A549 (cell line): ENCODE data around the gene HBE1. TPM values are rescaled to one million over a fixed set of nuclear protein-coding genes. Genes with fewer than 3 reads are reported as not detected.

ENCODE experiments used
- ATAC-seq, 2 experiments: fragments of 200-7000 bp in 1 of 2; fragments of >200 bp in 1 of 2; cut with Nextera tagmentation in 1 of 2; cut with Tn5 transposase in 1 of 2; 3 replicates each; pipeline versions ENCODE4 v1.8.0 to v1.9.1; 2018 to 2020; ENCODE audit warnings: mild to moderate bottlenecking in 1 of 2, moderate library complexity in 1 of 2
- CTCF ChIA-PET: fragments of 300-600 bp; sonication (Branson Sonifier 250); formaldehyde crosslinking; extraction: SDS; loops from one replicate; lab custom pipeline; 2021; ENCODE audit warnings: antibody characterized with exemption, inconsistent platforms; lab: Yijun Ruan, JAX
- POLR2A ChIA-PET: fragments of 350-600 bp; formaldehyde crosslinking; extraction: SDS; loops from one replicate; lab custom pipeline; 2021; ENCODE audit warnings: antibody characterized with exemption, inconsistent platforms; lab: Yijun Ruan, JAX
- DNase-seq, 2 experiments: peaks; one replicate each; pipeline versions ENCODE4 v3.0.0 to v3.0.0-alpha.2; 2011 to 2016; ENCODE audit warnings: low read depth in 1 of 2, low spot score in 1 of 2
- FAIRE-seq: peaks from 2 replicates; lab custom pipeline; 2011; peaks lifted over from hg19 to GRCh38; lab: Jason Lieb, UNC
- H3K27ac ChIP-seq, 2 experiments: fragments of >200 bp; sonication (Bioruptor Twin); formaldehyde crosslinking; 3 replicates each; pipeline ENCODE4 v1.5.1; 2016 to 2017
- H3K4me1 ChIP-seq: fragments of >200 bp; sonication (Bioruptor Twin); formaldehyde crosslinking; 3 replicates; pipeline ENCODE4 v1.6.1; 2016
- H3K4me2 ChIP-seq: fragments of >200 bp; sonication (Bioruptor Twin); formaldehyde crosslinking; 3 replicates; pipeline ENCODE4 v1.6.1; 2016
- H3K4me3 ChIP-seq: fragments of >200 bp; sonication (Bioruptor Twin); formaldehyde crosslinking; 3 replicates; pipeline ENCODE4 v1.5.1; 2016
- H3K9me3 ChIP-seq: fragments of >200 bp; sonication (Bioruptor Twin); formaldehyde crosslinking; 3 replicates; pipeline ENCODE4 v1.6.1; 2016
- BHLHE40 ChIP-seq: IDR thresholded peaks from 2 replicates; pipeline ENCODE4 v1.6.1; 2012; ENCODE audit warnings: low read depth, low read length, inconsistent platforms
- CEBPB ChIP-seq, 2 experiments: fragments of >200 bp in 1 of 2; sonication (Bioruptor Twin) in 1 of 2; formaldehyde crosslinking in 1 of 2; IDR thresholded peaks; 2 replicates each; pipeline ENCODE4 v1.6.1; 2012 to 2016
- E2F6 ChIP-seq: IDR thresholded peaks from 2 replicates; pipeline ENCODE4 v1.6.1; 2012; ENCODE audit warnings: low read depth, borderline replicate concordance
- EHF ChIP-seq: fragments of 250-450 bp; sonication (Bioruptor Pico); IDR thresholded peaks from 2 replicates; pipeline ENCODE4 v1.5.0; 2020; ENCODE audit warnings: mild to moderate bottlenecking
- EHMT2 ChIP-seq: fragments of 200-600 bp; sonication (generic); IDR thresholded peaks from 2 replicates; pipeline ENCODE4 v1.6.1; 2016; ENCODE audit warnings: antibody characterized with exemption, low read depth, mild to moderate bottlenecking, moderate library complexity
- EP300 ChIP-seq, 2 experiments: fragments of >200 bp; sonication (Bioruptor Twin); formaldehyde crosslinking; IDR thresholded peaks; 2 replicates in 1 of 2; 3 replicates in 1 of 2; pipeline ENCODE4 v1.6.1; 2016 to 2017
- ESRRA ChIP-seq: fragments of 150-350 bp; IDR thresholded peaks from 2 replicates; pipeline ENCODE4 v1.6.1; 2014; ENCODE audit warnings: mild to moderate bottlenecking, low read length, borderline replicate concordance
- FOSL2 ChIP-seq, 2 experiments: fragments of 450-650 bp in 1 of 2; fragments of >200 bp in 1 of 2; sonication (Bioruptor Twin) in 1 of 2; formaldehyde crosslinking; IDR thresholded peaks; 2 replicates each; pipeline versions ENCODE4 v1.5.0 to v1.6.1; 2016 to 2020; ENCODE audit warnings: mild to moderate bottlenecking in 1 of 2, moderate library complexity in 1 of 2
- FOXS1 ChIP-seq: fragments of 250-450 bp; sonication (Bioruptor Pico); IDR thresholded peaks from 2 replicates; pipeline ENCODE4 v1.5.0; 2020; ENCODE audit warnings: mild to moderate bottlenecking, moderate library complexity
- GATA3 ChIP-seq: IDR thresholded peaks from 2 replicates; pipeline ENCODE4 v1.6.1; 2012; ENCODE audit warnings: borderline replicate concordance
- HDAC2 ChIP-seq: fragments of 200-600 bp; sonication (generic); IDR thresholded peaks from 2 replicates; pipeline ENCODE4 v1.6.1; 2016
- HEYL ChIP-seq: fragments of 250-450 bp; sonication (Bioruptor Pico); IDR thresholded peaks from 2 replicates; pipeline ENCODE4 v1.8.0; 2021; ENCODE audit warnings: mild to moderate bottlenecking, moderate library complexity
- HOXB5 ChIP-seq: fragments of 250-450 bp; sonication (Bioruptor Pico); IDR thresholded peaks from 2 replicates; pipeline ENCODE4 v1.5.0; 2020; ENCODE audit warnings: mild to moderate bottlenecking, moderate library complexity
- MAFK ChIP-seq: fragments of 450-650 bp; IDR thresholded peaks from 2 replicates; pipeline ENCODE4 v1.6.1; 2014; ENCODE audit not compliant: partially characterized antibody
- MYC ChIP-seq: IDR thresholded peaks from 2 replicates; pipeline ENCODE4 v1.6.1; 2012; ENCODE audit warnings: mild to moderate bottlenecking, inconsistent platforms, low read length, improper control_type of control experiment, borderline replicate concordance
- NFE2L2 ChIP-seq: fragments of 150-350 bp; conservative IDR thresholded peaks from 2 replicates; pipeline ENCODE4 v1.6.1; 2014; ENCODE audit warnings: low read length
- NPAS2 ChIP-seq: fragments of 250-450 bp; sonication (Bioruptor Pico); IDR thresholded peaks from 2 replicates; pipeline ENCODE4 v1.8.0; 2022; ENCODE audit warnings: mild to moderate bottlenecking, moderate library complexity, borderline replicate concordance
- NR3C1 ChIP-seq: fragments of >200 bp; sonication (Bioruptor Twin); formaldehyde crosslinking; IDR thresholded peaks from 3 replicates; pipeline ENCODE4 v1.6.1; 2017
- POLR2A ChIP-seq: IDR thresholded peaks from 2 replicates; pipeline ENCODE4 v1.6.1; 2012; ENCODE audit warnings: mild to moderate bottlenecking, low read length
- POLR2AphosphoS2 ChIP-seq: conservative IDR thresholded peaks from 2 replicates; pipeline ENCODE4 v1.6.1; 2012; ENCODE audit warnings: low read length, improper control_type of control experiment, inconsistent platforms
- SMC3 ChIP-seq: fragments of >200 bp; sonication (Bioruptor Twin); formaldehyde crosslinking; IDR thresholded peaks from 3 replicates; pipeline ENCODE4 v1.6.1; 2018; ENCODE audit warnings: inconsistent platforms
- SREBF2 ChIP-seq: fragments of 450-650 bp; IDR thresholded peaks from 2 replicates; pipeline ENCODE4 v1.6.1; 2014; ENCODE audit warnings: mild to moderate bottlenecking, moderate library complexity
- TFCP2L1 ChIP-seq: fragments of 250-450 bp; sonication (Bioruptor Pico); IDR thresholded peaks from 2 replicates; pipeline ENCODE4 v1.5.0; 2021; ENCODE audit warnings: mild to moderate bottlenecking
- ZC3H11A ChIP-seq: fragments of 450-650 bp; IDR thresholded peaks from 2 replicates; pipeline ENCODE4 v1.6.1; 2014; ENCODE audit warnings: antibody characterized with exemption, mild to moderate bottlenecking
- ZFP36 ChIP-seq: fragments of 450-650 bp; IDR thresholded peaks from 2 replicates; pipeline ENCODE4 v1.6.1; 2014; ENCODE audit warnings: borderline replicate concordance; ENCODE audit not compliant: partially characterized antibody
- ZSCAN20 ChIP-seq: fragments of 250-450 bp; sonication (Bioruptor Pico); IDR thresholded peaks from 2 replicates; pipeline ENCODE4 v1.8.0; 2022; ENCODE audit warnings: mild to moderate bottlenecking, moderate library complexity
- WGBS: methylation state at CpG from one replicate; pipeline ENCODE4 v1.1.6; 2017; ENCODE audit errors: missing lambda C conversion rate; 5-methylcytosine and 5-hydroxymethylcytosine counted together
- polyA plus RNA-seq, 4 experiments: library from polyadenylated mRNA; depleted of rRNA in 3 of 4; stranded (reverse); fragments of >200 nt; fragmentation: RNase III in 1 of 4; extraction: RNeasy Plus Mini Kit Qiagen cat#74134 plus additional on column Dnase treatment in 1 of 4; gene quantifications; 2 replicates in 3 of 4; 3 replicates in 1 of 4; pipeline ENCODE4 v1.2.3, GENCODE V29; 2011 to 2017
- TF ChIP-seq, protein P1 (sequence below): fragments of 450-650 bp; IDR thresholded peaks from 2 replicates; pipeline ENCODE4 v1.6.1; 2014; ENCODE audit warnings: antibody characterized with exemption
- TF ChIP-seq, protein P2 (sequence below): IDR thresholded peaks from 2 replicates; pipeline ENCODE4 v1.6.1; 2012
- TF ChIP-seq, protein P3 (sequence below): fragments of 150-350 bp; IDR thresholded peaks from 2 replicates; pipeline ENCODE4 v1.6.1; 2014; ENCODE audit warnings: low read depth, mild to moderate bottlenecking, low read length
- TF ChIP-seq, protein P4 (sequence below): IDR thresholded peaks from 2 replicates; pipeline ENCODE4 v1.6.1; 2012

Gene HBE1
- polyA plus RNA-seq, 2 of the 4 experiments (the other 2 are of a cell fraction) = 0.32 TPM; not detected in 1

GRCh38 chr11:5283086-5283485 is 13.3 kb upstream of the HBE1 start:
- WGBS = 74% methylated on average over 3 of the region's 3 CpGs
- POLR2A ChIA-PET = no interaction called here

DNA sequence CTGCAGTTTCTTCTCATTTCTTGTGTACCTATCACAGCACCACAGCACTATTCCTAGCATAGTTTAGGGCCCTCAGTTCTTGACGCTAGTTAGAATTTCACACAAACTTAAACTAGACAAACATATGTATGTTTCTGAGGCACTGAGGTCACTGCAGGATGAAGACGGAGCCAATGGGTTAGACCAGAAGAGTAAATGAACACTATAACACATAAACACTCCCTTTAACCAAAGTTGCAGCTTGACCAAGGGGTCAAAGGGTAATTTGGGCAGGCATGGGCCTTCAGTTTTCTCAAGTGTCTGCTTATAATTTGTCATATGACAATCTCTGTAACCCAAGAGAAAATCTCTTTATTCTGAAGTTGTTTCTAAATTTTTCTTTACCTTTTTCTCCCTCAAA is 12.9 kb upstream of the HBE1 start:
- peaks cover 18% of the 10 kb centered on the region for H3K4me1 ChIP-seq
- WGBS = 91% methylated on average over 2 of the region's 2 CpGs
- FAIRE-seq (no peak), DNase-seq (no peak), ATAC-seq (no peak)
- TF ChIP-seq MAFK (no peak), FOSL2 (IDR thresholded peaks at IDR 0.05) (no peak), FOSL2 (CRISPR knock-in tag; IDR thresholded peaks at IDR 0.05) (no peak)
- H3K27ac ChIP-seq = peak overlapping the region in 1 of 2 experiments; percentile 52; a peak in 3 of 6 replicates
- no peak overlapping the region for H3K4me3 ChIP-seq
- no peaks in the 10 kb centered on the region for H3K9me3 ChIP-seq
- ChIA-PET POLR2A (no interaction called here), CTCF (interaction anchor here (1.0 to 3.0 kb wide), 2 partner anchors 8 to 85 kb away, joined by 3 to 13 read pairs; no protein-coding TSS in a partner anchor)
- H3K4me2 ChIP-seq = no peak overlapping the region

More at GRCh38 chr11:5283086-5283485, 13.3 kb upstream of the HBE1 start:
- FAIRE-seq (no peak), DNase-seq (no peak), ATAC-seq (no peak)
- Histone ChIP-seq H3K4me2 (no peak overlapping the region), H3K9me3 (no peaks in the 10 kb centered on the region), H3K27ac (peak overlapping the region in 1 of 2 experiments; percentile 52; a peak in 3 of 6 replicates), H3K4me1 (peaks cover 18% of the 10 kb centered on the region), H3K4me3 (no peak overlapping the region)
- CTCF ChIA-PET = interaction anchor here (1.0 kb wide), 1 partner anchor 85 kb away, joined by 3 read pairs; no protein-coding TSS in a partner anchor
- TF ChIP-seq, protein P1, sequence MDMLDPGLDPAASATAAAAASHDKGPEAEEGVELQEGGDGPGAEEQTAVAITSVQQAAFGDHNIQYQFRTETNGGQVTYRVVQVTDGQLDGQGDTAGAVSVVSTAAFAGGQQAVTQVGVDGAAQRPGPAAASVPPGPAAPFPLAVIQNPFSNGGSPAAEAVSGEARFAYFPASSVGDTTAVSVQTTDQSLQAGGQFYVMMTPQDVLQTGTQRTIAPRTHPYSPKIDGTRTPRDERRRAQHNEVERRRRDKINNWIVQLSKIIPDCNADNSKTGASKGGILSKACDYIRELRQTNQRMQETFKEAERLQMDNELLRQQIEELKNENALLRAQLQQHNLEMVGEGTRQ = no peak
- TF ChIP-seq CEBPB (IDR thresholded peaks at IDR 0.05) (no peak), HDAC2 (no peak), HEYL (CRISPR knock-in tag) (no peak), SREBF2 (no peak), BHLHE40 (no peak), NFE2L2 (no peak), ZC3H11A (no peak), POLR2A (no peak), ESRRA (no peak), TFCP2L1 (CRISPR knock-in tag) (no peak), HOXB5 (no peak)
- TF ChIP-seq, protein P2, sequence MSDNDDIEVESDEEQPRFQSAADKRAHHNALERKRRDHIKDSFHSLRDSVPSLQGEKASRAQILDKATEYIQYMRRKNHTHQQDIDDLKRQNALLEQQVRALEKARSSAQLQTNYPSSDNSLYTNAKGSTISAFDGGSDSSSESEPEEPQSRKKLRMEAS = no peak

GRCh38 chr11:5281596-5281995 is 11.9 kb upstream of the HBE1 start:
- FAIRE-seq = no peak

More at GRCh38 chr11:5281596-5281995, 11.9 kb upstream of the HBE1 start:
- ChIA-PET CTCF (interaction anchor here (3.0 kb wide), 1 partner anchor 9 kb away, joined by 13 read pairs; no protein-coding TSS in a partner anchor), POLR2A (no interaction called here)
- ATAC-seq (no peak), DNase-seq (no peak)
- no peak for TF ChIP-seq SMC3
- TF ChIP-seq, protein P3, sequence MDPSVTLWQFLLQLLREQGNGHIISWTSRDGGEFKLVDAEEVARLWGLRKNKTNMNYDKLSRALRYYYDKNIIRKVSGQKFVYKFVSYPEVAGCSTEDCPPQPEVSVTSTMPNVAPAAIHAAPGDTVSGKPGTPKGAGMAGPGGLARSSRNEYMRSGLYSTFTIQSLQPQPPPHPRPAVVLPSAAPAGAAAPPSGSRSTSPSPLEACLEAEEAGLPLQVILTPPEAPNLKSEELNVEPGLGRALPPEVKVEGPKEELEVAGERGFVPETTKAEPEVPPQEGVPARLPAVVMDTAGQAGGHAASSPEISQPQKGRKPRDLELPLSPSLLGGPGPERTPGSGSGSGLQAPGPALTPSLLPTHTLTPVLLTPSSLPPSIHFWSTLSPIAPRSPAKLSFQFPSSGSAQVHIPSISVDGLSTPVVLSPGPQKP = no peak
- no peak for TF ChIP-seq EP300 (IDR thresholded peaks at IDR 0.05)
- no peak for TF ChIP-seq EHMT2
- TF ChIP-seq MYC = no peak
- TF ChIP-seq, protein P4, sequence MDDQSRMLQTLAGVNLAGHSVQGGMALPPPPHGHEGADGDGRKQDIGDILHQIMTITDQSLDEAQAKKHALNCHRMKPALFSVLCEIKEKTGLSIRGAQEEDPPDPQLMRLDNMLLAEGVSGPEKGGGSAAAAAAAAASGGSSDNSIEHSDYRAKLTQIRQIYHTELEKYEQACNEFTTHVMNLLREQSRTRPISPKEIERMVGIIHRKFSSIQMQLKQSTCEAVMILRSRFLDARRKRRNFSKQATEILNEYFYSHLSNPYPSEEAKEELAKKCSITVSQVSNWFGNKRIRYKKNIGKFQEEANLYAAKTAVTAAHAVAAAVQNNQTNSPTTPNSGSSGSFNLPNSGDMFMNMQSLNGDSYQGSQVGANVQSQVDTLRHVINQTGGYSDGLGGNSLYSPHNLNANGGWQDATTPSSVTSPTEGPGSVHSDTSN = no peak
- TF ChIP-seq FOXS1 (CRISPR knock-in tag) = no peak
- no peak for TF ChIP-seq NPAS2
- no peak for TF ChIP-seq EHF (CRISPR knock-in tag)
- no peak for TF ChIP-seq ZC3H11A
- no peak for TF ChIP-seq ZFP36
- no peak for TF ChIP-seq ZSCAN20
- TF ChIP-seq E2F6 = no peak
- no peak for TF ChIP-seq NR3C1
- no peak for TF ChIP-seq POLR2AphosphoS2
- no peak for TF ChIP-seq GATA3
- H3K9me3 ChIP-seq = no peaks in the 10 kb centered on the region
- peak overlapping the region; percentile 72 to 87 for H3K27ac ChIP-seq
- H3K4me1 ChIP-seq = peaks cover 18% of the 10 kb centered on the region
- no peak overlapping the region for H3K4me3 ChIP-seq
- H3K4me2 ChIP-seq = no peak overlapping the region
